Measurements from ENCODE around the gene PPP1R14C. TPM values are rescaled to one million over a fixed set of nuclear protein-coding genes. Genes with fewer than 3 reads are reported as not detected.
A peak's percentile ranks its signal among the peaks of the same experiment; 100 is the strongest.
"Not testable (repeated sequence)": the region's sequence is repeated elsewhere in the genome, so short reads cannot be mapped to it uniquely, and the experiment has no call there.

PPP1R14C gene
- polyA plus RNA-seq, 3 donors = 21.7 to 30.5 (median 27.6) TPM

GRCh38 chr6:150128425-150128824, 14.4 kb upstream of the PPP1R14C start:
- DNase-seq (ENCODE audit: extremely low read depth in 1 of 11, low read depth in 9 of 11, low spot score in 4 of 11) = no peak

DNA sequence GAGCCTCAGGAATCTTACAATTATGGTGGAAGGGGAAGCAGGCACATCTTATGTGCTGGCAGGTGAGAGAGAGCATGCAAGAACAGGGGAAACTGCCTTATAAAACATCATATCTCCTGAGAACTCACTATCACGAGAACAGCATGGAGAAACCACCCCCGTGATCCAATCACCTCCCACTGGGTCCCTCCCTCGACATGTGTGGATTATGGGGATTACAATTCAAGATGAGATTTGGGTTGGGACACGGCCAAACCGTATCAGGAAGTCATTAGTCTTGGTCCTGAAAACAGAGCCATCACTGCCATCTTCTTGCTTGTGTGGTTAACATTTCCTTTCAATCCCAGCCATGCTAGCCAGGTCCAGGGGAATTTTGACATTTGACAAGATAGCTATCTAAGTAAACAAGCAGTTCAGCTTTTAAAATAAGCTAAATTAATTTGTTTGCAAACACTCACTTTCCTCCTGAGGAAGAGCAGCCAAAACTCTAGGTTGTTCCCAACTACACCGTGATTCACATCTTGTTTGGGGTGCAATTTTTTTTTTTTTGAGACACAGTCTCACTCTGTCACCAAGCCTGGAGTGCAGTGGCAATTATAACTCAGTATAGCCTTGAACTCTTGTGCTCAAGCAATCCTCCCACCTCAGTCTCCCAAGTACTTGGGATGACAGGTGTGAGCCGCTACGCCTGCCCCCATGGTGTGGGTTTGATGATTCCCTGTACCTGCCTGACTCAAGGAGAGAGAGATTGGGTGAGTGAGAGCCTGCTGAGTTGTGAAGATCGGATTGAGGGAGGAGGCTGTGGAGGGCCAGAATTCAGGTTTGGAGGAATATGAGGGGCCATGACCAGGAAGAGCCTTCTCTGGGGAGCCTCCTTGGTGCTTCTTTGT, 13.0 kb upstream of the PPP1R14C start:
- no peak for DNase-seq (ENCODE audit: extremely low read depth in 1 of 11, low read depth in 9 of 11, low spot score in 4 of 11)

DNA sequence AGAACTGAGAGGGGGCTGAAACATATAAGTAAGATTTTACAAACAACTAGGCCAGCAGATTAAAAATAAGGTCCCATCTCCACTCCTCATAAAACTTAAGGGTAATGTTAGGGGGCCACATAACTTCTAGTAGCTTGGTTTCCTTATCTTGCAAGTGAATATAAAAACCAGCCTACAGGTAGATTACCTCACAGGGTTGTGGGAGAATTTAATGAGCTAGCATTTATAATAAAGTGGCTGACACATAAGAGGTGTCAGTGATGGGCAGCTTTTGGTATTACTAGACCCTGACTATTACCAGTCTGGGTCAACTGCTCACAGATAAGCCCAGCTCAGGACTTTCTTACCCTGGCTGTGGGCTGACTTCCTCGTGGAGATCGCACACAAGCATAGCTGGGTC, 9.2 kb upstream of the PPP1R14C start:
- DNase-seq (ENCODE audit: extremely low read depth in 1 of 11, low read depth in 9 of 11, low spot score in 4 of 11) = no peak

- no peak for DNase-seq (ENCODE audit: extremely low read depth in 1 of 11, low read depth in 9 of 11, low spot score in 4 of 11)
These were observed 8.4 kb upstream of the PPP1R14C start for GRCh38 chr6:150134280-150134920.

DNA sequence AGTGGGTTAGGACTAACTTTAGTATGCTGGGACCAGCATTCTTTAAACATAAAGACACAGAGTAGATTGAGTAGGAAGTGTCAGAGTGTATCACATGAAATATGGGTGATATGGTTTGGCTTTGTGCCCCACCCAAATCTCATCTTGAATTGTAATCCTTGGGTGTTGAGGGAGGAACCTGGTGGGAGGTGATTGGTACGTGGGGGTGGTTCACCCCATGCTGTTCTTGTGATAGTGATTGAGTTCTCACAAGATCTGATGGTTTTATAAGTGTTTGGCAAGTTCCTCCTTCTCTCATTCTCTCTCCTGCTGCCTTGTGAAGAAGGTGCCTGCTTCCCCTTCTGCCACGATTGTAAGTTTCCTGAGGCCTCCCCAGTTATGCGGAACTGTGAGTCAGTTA, 5.1 kb upstream of the PPP1R14C start:
- DNase-seq (ENCODE audit: extremely low read depth in 1 of 11, low read depth in 9 of 11, low spot score in 4 of 11) = not testable (repeated sequence)

DNA sequence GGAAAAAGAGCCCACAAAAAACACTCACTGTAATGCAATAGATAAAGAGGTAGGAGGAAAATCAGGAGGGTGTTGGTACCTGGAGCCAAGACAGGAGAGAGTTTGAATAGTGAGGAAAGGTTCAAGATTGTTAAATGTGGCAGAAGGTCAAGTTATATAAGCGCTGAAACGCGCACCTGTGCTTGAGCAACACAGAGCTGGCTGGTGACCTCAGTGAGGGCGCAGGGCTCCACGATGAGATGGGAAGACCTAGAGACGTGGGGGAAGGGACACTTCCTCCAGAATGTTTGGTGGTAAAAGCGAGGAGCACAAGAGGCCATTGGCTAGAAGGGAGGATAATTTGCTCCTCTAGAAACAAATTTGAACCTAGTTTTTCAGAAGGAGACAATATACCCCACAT, 4.2 kb upstream of the PPP1R14C start:
- DNase-seq (ENCODE audit: extremely low read depth in 1 of 11, low read depth in 9 of 11, low spot score in 4 of 11) = no peak

GRCh38 chr6:150139533-150139932, 3.3 kb upstream of the PPP1R14C start:
- DNase-seq (ENCODE audit: extremely low read depth in 1 of 11, low read depth in 9 of 11, low spot score in 4 of 11) = no peak

DNA sequence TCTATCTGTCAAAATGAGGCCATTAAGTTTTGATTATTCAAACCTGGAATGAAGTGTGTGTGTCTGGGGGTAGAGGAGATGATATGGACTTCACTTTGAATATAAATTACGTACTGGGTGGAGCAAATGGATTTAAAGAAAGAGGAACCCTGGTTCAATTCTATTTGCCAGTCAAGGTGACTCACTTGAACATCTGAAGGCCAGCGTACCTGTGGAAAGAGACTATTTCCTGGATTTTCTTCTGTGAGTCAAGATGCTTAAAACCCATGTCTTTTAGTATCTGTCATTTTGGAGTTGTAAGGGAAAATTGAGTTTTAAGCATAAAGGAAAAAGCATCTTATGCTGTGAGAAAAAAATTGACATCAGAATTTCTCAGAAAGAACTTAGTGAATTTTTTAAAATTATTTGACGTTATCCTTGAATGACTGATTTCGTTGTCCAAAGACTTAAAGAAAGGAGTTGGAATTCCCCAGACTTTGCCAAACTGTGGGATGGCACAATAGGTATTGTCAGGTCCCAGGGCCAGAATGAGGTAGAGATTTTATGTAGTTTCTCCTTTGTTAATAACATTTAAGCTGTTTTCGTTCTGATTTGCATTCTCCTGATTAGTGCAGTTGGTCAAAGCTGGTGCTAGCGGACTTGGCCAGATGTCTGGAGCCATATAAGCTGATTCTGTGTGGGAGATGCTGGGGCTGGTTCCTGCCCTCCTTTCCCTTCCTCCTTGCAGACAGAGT, 2.4 kb upstream of the PPP1R14C start:
- no peak for DNase-seq (ENCODE audit: extremely low read depth in 1 of 11, low read depth in 9 of 11, low spot score in 4 of 11)

DNA sequence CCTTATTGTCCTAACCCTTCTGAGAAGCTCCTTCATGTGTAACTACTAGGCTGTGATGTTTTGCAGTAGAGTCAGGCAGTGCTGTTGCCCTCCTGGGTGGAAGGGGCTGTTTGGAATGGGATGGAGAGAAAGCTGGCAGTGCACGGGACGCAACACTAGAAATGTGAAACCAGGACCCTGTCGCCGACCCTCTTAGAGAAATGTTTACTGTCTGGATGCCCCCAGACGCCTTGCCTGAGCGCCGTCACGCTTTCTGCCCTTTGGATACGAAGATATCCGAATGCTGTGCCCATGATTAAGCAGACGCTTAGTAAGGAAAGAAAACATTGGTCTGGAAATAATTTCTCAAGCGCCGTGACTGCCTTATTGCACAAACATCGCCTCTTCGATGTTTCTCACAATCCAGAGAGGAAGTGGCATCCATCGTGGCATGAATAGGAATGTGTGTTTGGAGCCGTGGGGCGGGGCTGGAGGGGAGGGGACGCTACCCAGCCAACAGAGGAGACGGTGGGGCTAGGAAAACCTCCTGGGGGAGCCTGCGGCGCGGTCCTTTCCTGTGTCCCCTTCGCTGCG, 661 bp upstream of the PPP1R14C start:
- DNase-seq (ENCODE audit: extremely low read depth in 1 of 11, low read depth in 9 of 11, low spot score in 4 of 11) = peak in 3 of 11 donors; percentile 17 to 49 (median 36)

DNA sequence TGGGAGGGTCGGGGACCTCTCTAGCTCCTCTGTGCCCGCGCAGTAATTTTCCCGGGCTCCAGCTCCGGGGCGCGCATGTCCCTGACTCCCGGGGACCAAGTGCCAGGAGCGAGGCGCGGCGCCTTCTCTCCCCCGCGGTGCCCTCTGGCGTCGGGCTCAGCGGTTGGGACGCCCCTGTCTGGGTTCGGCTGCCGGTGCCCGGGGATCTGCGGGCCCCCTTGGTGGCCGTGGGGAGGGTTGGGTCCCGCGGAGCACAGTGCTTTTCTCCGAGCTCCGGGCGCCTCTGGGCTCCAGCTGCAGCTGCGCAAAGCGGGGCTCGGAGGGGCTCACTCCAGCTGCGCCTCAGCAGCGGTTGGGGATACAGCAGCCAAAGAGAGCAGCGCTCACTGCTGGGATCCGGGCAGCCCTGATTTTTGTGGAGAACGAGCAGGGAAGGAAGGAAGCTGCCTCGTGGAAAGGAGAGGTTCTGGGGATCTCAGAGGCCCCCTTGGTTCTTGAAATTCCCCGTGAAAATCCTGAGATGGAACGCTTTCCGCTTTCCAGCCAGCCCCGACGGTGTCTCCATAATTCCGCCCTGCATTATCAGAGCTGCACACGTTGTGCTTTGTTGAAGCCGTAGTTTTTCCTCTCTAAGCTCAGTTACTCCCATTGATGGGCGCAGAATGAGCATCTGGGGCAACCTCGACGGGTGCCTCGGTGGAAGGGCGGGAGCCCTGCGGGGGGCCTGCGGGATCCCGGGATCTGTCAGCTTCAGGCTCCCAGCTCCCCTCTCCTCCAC, 861 bp downstream of the PPP1R14C start:
- DNase-seq (ENCODE audit: extremely low read depth in 1 of 11, low read depth in 9 of 11, low spot score in 4 of 11) = peak in 2 of 11 donors; percentile 22 to 26

DNA sequence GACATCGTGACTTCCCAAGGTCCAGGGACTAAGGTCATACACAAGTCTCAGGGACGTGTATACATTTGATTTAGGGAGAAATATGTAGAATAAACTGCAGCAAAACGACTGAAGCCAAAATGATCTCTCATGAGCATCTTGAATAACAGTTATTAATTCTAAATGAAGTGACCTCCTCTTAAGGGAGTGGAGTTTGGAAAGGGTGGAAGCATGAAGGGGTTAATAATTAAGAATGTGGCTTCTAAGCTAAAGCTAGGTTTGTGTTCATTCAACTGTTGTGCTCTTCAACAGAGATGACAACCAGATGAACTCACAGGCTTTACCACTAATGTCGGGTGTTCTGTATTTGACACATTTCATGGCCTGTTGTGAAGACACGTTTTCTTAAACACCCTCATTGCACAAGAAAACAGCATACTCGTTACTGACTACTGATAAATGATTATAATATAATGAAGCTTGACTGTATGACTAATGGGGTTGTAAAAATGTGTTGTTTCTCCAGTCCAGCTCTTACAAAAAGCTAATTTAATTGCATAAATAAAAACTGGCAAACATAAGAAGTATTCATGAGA, 1.5 kb downstream of the PPP1R14C start:
- no peak for DNase-seq (ENCODE audit: extremely low read depth in 1 of 11, low read depth in 9 of 11, low spot score in 4 of 11)

DNA sequence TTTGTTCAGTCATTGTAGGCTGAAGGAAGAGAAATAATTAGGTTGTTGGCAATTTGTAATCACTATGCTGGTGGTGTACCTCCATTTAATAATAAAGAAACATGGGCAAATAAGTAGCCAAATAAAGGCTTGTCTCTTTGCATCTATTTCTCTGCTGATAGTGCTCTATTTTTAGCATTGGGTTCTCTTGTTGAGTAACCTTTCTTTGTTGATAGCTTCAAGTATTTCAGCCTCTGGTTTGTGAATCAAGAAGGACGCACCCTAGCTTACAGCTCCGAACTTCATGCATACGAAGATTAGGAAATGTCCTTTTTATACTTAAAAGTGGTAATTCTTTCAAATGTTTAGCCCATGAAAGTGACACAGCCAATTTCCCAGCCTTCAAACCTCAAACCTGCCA, 2.6 kb downstream of the PPP1R14C start:
- DNase-seq (ENCODE audit: extremely low read depth in 1 of 11, low read depth in 9 of 11, low spot score in 4 of 11) = no peak

DNA sequence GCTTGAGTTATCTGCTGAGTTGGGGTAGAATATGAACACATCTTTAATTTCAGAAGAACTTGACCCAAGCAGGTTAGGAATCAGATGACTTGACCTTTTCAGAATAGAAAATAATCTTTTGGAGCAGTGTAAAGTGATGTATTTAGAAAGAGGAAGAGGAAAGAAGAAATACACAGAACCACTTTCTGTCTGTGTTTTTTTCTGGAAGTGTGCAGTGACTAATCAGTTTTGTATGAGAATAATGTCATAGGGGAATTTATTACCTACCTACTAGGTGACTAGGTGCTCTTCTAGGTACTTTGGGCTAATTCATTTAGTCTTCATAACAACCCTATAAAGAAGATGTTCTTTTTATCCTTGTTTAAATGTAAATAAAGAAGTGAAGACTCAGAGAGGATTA, 3.0 kb downstream of the PPP1R14C start:
- no peak for DNase-seq (ENCODE audit: extremely low read depth in 1 of 11, low read depth in 9 of 11, low spot score in 4 of 11)

DNA sequence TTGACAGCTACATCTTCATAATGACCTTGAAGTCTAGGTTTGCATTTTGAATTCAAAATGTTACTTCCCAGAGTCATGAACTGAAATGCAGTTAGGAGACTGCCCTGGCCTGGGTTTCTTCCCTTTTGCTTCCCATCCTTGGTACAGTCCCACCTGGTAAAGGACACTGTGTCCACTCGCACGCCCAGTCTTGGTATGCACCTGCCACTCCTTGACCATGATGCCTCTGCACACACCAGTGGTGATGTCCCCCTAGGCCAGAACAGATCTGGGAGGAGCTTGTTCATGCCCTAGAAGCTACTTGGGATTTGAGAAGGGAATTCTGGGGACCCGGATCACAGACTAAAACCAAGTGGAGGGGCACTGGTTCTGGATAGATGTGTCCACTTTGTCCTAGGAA, 3.6 kb downstream of the PPP1R14C start:
- no peak for DNase-seq (ENCODE audit: extremely low read depth in 1 of 11, low read depth in 9 of 11, low spot score in 4 of 11)

DNA sequence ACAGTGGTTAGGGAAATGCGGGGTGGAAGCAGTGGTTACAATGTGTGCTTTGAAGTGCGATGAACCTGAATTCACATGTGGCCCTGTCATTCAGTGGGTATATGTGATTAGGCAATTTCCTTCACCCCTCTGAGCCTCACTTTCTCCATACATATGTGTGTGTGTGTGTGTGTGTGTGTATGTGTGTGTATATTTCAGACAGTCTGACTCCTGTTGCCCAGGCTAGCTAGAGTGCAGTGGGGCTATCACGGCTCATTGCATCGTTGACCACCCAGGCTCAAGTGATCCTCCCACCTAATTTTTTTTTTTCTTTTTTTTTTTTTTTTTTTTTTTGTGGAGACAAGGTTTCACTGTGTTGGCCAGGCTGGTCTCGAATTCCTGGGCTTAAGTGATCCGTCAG, 6.3 kb downstream of the PPP1R14C start:
- peak in 4 of 11 donors; percentile 23 to 47 (median 43) for DNase-seq (ENCODE audit: extremely low read depth in 1 of 11, low read depth in 9 of 11, low spot score in 4 of 11)

DNA sequence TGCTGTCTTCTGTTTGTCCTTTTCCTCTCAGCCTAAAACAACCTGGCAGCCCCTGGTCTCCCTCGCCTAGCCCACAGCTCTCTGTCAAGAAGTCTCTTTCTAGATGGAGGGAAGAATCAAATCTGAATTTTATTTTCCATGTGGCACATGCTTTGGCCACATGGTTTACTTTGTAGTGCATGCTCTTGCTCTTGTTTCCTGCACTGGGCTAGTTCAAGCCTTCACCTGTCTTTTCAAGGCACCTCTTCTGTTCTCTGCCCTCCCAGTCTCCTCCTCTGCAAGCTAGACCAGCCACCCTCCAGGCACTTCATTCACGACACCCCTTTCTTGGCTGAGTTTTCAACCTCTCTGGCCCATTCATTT, 7.6 kb downstream of the PPP1R14C start:
- DNase-seq (ENCODE audit: extremely low read depth in 1 of 11, low read depth in 9 of 11, low spot score in 4 of 11) = no peak

DNA sequence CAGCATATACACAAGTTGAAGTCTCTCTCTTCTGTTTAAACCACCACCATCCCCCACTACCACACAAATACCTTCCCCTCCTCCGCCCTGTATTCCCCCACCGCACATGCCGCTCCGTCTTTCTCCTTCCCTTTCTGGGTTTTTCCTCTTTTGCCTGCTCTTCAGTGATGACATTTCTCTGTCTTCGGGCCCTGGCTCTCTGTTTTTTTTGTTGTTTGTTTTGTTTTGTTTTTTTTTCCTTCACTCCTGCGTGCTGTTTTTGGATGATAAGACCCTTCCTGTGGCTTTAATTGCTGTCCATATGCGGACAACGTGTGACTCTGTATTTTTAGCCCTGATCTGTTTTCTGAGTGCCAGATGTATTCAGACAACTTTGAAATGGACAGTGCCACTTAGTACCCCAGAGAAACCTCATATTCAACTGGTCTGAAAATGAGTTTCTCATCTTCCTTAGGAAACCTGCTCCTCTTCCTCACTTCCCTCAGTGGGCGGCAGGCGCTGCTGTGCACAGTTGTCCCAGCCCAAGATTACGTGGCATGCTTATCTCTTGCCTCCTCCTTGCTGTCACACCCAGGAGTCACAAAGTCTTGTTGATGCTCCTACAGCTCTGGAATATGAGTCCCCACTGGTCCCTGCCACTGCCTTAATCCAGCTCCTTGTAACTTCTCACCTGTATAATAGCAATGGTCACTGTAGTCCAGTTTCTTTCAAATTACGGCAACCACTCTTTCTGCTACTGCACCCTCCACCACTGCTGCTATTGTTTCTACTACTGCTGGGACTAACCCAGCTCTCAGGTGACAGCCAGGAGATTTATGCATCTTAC, 8.2 kb downstream of the PPP1R14C start:
- DNase-seq (ENCODE audit: extremely low read depth in 1 of 11, low read depth in 9 of 11, low spot score in 4 of 11) = no peak
